H9 (cell line): ENCODE measurements around the gene COMT. TPM values are rescaled to one million over a fixed set of nuclear protein-coding genes. Genes with fewer than 3 reads are reported as not detected.

ENCODE experiments used
- DNase-seq: peaks from one replicate; pipeline ENCODE4 v3.0.0-alpha.2; 2017
- H2AFZ ChIP-seq: one replicate; pipeline ENCODE4 v1.6.1; 2013; ENCODE audit warnings: mild to moderate bottlenecking, low read length, control low read depth, moderate library complexity
- H2AK5ac ChIP-seq: 2 replicates; pipeline ENCODE4 v1.6.1; 2013; ENCODE audit warnings: low read length, control low read depth, mixed read lengths; ENCODE audit not compliant: insufficient read length
- H2BK120ac ChIP-seq: one replicate; pipeline ENCODE4 v1.6.1; 2013; ENCODE audit warnings: low read depth, mild to moderate bottlenecking, low read length, control low read depth, inconsistent platforms; ENCODE audit not compliant: poor library complexity, severe bottlenecking
- H2BK12ac ChIP-seq: 2 replicates; pipeline ENCODE4 v1.6.1; 2013; ENCODE audit warnings: low read length, control low read depth, mixed read lengths, low read depth; ENCODE audit not compliant: insufficient read length
- H2BK15ac ChIP-seq: 2 replicates; pipeline ENCODE4 v1.6.1; 2013; ENCODE audit warnings: low read depth, low read length, control low read depth
- H2BK20ac ChIP-seq: one replicate; pipeline ENCODE4 v1.6.1; 2013; ENCODE audit warnings: low read depth, mild to moderate bottlenecking, low read length, control low read depth, inconsistent platforms; ENCODE audit not compliant: poor library complexity, severe bottlenecking
- H2BK5ac ChIP-seq: 2 replicates; pipeline ENCODE4 v1.6.1; 2013; ENCODE audit warnings: low read length, control low read depth, mixed read lengths; ENCODE audit not compliant: insufficient read length
- H3K14ac ChIP-seq: 2 replicates; pipeline ENCODE4 v1.6.1; 2013; ENCODE audit warnings: low read length, control low read depth; ENCODE audit not compliant: insufficient read depth
- H3K18ac ChIP-seq: 2 replicates; pipeline ENCODE4 v1.6.1; 2013; ENCODE audit warnings: low read depth, mild to moderate bottlenecking, mixed read lengths, low read length, control low read depth; ENCODE audit not compliant: insufficient read length
- H3K23ac ChIP-seq: 2 replicates; pipeline ENCODE4 v1.6.1; 2013; ENCODE audit warnings: low read length, control low read depth, mixed read lengths, low read depth; ENCODE audit not compliant: insufficient read length
- H3K23me2 ChIP-seq: 2 replicates; pipeline ENCODE4 v1.6.1; 2013; ENCODE audit warnings: low read depth, mild to moderate bottlenecking, mixed read lengths, low read length, control low read depth; ENCODE audit not compliant: insufficient read length, poor library complexity, severe bottlenecking
- H3K27ac ChIP-seq: 2 replicates; pipeline ENCODE4 v1.5.1; 2013; ENCODE audit warnings: low read length, control low read depth, mixed read lengths, low read depth; ENCODE audit not compliant: insufficient read length
- H3K27me3 ChIP-seq: 2 replicates; pipeline ENCODE4 v1.6.1; 2013; ENCODE audit warnings: low read length, control low read depth, inconsistent platforms; ENCODE audit not compliant: insufficient read depth
- H3K4ac ChIP-seq: 2 replicates; pipeline ENCODE4 v1.6.1; 2013; ENCODE audit warnings: low read depth, mild to moderate bottlenecking, control low read depth, inconsistent platforms, low read length, moderate library complexity
- H3K4me1 ChIP-seq: 2 replicates; pipeline ENCODE4 v1.6.1; 2013; ENCODE audit warnings: low read length, control low read depth, inconsistent platforms; ENCODE audit not compliant: insufficient read depth
- H3K4me2 ChIP-seq: 2 replicates; pipeline ENCODE4 v1.6.1; 2013; ENCODE audit warnings: low read length, control low read depth, mixed read lengths; ENCODE audit not compliant: insufficient read length, insufficient read depth
- H3K56ac ChIP-seq: 2 replicates; pipeline ENCODE4 v1.6.1; 2013; ENCODE audit warnings: low read depth, mild to moderate bottlenecking, mixed read lengths, low read length, control low read depth; ENCODE audit not compliant: insufficient read length
- H3K79me1 ChIP-seq: 2 replicates; pipeline ENCODE4 v1.6.1; 2013; ENCODE audit warnings: low read depth, mild to moderate bottlenecking, moderate library complexity, low read length, control low read depth, inconsistent platforms; ENCODE audit not compliant: insufficient read depth, poor library complexity, severe bottlenecking
- H3K79me2 ChIP-seq: 2 replicates; pipeline ENCODE4 v1.6.1; 2013; ENCODE audit warnings: low read length, control low read depth, inconsistent platforms; ENCODE audit not compliant: insufficient read depth
- H3K9ac ChIP-seq: 2 replicates; pipeline ENCODE4 v1.6.1; 2013; ENCODE audit warnings: low read length, control low read depth, mixed read lengths; ENCODE audit not compliant: insufficient read length; ENCODE audit errors: extremely low read depth
- H3K9me3 ChIP-seq: one replicate; pipeline ENCODE4 v1.6.1; 2013; ENCODE audit warnings: low read depth, low read length, inconsistent platforms; ENCODE audit not compliant: control insufficient read depth
- H3T11ph ChIP-seq: one replicate; pipeline ENCODE4 v1.6.1; 2013; ENCODE audit warnings: mild to moderate bottlenecking, low read length, control low read depth, inconsistent platforms
- H4K20me1 ChIP-seq: one replicate; pipeline ENCODE4 v1.6.1; 2013; ENCODE audit not compliant: control insufficient read depth, insufficient read length, insufficient read depth
- H4K5ac ChIP-seq: 2 replicates; pipeline ENCODE4 v1.6.1; 2013; ENCODE audit warnings: low read depth, mild to moderate bottlenecking, mixed read lengths, low read length, control low read depth; ENCODE audit not compliant: insufficient read length
- H4K8ac ChIP-seq: replicated peaks from 2 replicates; pipeline ENCODE4 v1.6.1; 2013; ENCODE audit warnings: low read length, control low read depth, mixed read lengths, low read depth; ENCODE audit not compliant: insufficient read length
- H4K91ac ChIP-seq: 2 replicates; pipeline ENCODE4 v1.6.1; 2013; ENCODE audit warnings: low read depth, mild to moderate bottlenecking, moderate library complexity, mixed read lengths, low read length, control low read depth; ENCODE audit not compliant: insufficient read length
- H3K27ac Mint-ChIP-seq, 3 experiments: 2 replicates in 2 of 3; 3 replicates in 1 of 3; pipeline ENCODE4 v1.8.0; 2020 to 2021; ENCODE audit warnings: mixed read lengths in 3 of 3, mild to moderate bottlenecking in 1 of 3, moderate library complexity in 1 of 3
- H3K27me3 Mint-ChIP-seq: 2 replicates; pipeline ENCODE4 v1.8.0; 2021; ENCODE audit warnings: low read depth, mild to moderate bottlenecking, moderate library complexity, mixed read lengths
- H3K36me3 Mint-ChIP-seq, 3 experiments: 2 replicates in 2 of 3; 3 replicates in 1 of 3; pipeline ENCODE4 v1.8.0; 2020 to 2021; ENCODE audit warnings: low read depth in 3 of 3, mixed read lengths in 3 of 3; ENCODE audit not compliant: insufficient read depth in 1 of 3
- H3K4me1 Mint-ChIP-seq, 2 experiments: 2 replicates each; pipeline ENCODE4 v1.8.0; 2020; ENCODE audit warnings: mixed read lengths in 2 of 2
- H3K4me3 Mint-ChIP-seq, 2 experiments: 2 replicates in 1 of 2; 3 replicates in 1 of 2; pipeline ENCODE4 v1.8.0; 2020 to 2021; ENCODE audit warnings: mild to moderate bottlenecking in 2 of 2, mixed read lengths in 2 of 2, moderate library complexity in 1 of 2
- H3K9me3 Mint-ChIP-seq, 2 experiments: 2 replicates in 1 of 2; 3 replicates in 1 of 2; pipeline ENCODE4 v1.8.0; 2020; ENCODE audit warnings: mild to moderate bottlenecking in 2 of 2, mixed read lengths in 2 of 2, moderate library complexity in 1 of 2
- WGBS: extraction: QIAGEN DNeasy Blood & Tissue Kit; methylation state at CpG from one replicate; pipeline ENCODE4 v1.1.7; 2013; ENCODE audit warnings: missing lambda C conversion rate, low lambda C conversion rate, mixed read lengths; ENCODE audit not compliant: insufficient read length; ENCODE audit errors: extremely low coverage; 5-methylcytosine and 5-hydroxymethylcytosine counted together
- total RNA-seq: library from RNA; stranded (reverse); gene quantifications from 2 replicates; pipeline ENCODE4 v1.2.1, GENCODE V29; 2021
- TF ChIP-seq, protein P1 (sequence below): fragments of 200-600 bp; sonication (generic); conservative IDR thresholded peaks from 3 replicates; pipeline ENCODE4 v1.8.0; 2021; ENCODE audit warnings: antibody characterized with exemption, mild to moderate bottlenecking

The COMT gene
- total RNA-seq, 1 experiment from 2014 or later = 42.2 TPM

DNA sequence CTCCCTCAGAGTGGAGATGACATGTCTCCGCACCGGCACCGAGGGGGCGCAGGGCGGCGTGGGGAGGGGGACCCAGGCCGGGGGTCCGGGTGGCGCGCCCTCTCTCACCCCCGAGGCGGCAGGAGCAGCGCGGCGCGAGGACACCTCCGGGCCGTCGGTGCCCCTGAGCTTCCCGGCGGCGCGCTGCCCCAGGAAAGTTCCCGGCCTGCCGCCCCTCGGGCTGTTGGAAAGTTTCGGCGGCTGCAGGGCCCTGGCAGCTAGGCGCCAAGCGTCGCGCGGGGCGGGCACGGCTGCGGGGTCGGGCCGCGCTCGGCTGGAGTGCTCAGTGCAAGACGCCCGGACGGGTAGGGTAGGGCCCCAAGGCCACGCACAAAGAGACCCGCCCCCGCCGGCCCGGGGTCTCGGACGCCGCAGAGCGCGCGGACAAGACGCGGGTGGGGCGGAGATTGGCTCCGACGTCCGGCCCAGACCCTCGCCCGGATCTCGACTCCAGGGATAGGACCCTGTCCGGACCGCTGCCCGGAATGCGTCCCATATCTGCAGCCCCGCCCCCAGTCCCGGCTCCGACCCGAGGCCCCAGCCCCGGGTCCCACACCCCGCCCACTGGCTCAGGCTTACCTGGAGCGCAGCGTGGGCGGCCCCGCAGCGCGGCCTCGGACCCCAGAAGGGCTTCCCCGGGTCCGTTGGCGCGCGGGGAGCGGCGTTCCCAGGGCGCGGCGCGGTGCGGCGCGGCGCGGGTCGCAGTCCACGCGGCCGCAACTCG, 74.6 kb downstream of the COMT start:
- H2BK20ac ChIP-seq = no peak overlapping the region
- H3K4me1 Mint-ChIP-seq = peaks cover 5 to 10% of the 10 kb centered on the region in 2 experiments
- no peak overlapping the region for H2BK5ac ChIP-seq
- H3K27me3 ChIP-seq = peaks cover 31% of the 10 kb centered on the region
- H3K14ac ChIP-seq = no peak overlapping the region
- H4K91ac ChIP-seq = no peak overlapping the region
- no peak overlapping the region for H3K18ac ChIP-seq
- no peak overlapping the region for H4K8ac ChIP-seq
- TF ChIP-seq, protein P1, sequence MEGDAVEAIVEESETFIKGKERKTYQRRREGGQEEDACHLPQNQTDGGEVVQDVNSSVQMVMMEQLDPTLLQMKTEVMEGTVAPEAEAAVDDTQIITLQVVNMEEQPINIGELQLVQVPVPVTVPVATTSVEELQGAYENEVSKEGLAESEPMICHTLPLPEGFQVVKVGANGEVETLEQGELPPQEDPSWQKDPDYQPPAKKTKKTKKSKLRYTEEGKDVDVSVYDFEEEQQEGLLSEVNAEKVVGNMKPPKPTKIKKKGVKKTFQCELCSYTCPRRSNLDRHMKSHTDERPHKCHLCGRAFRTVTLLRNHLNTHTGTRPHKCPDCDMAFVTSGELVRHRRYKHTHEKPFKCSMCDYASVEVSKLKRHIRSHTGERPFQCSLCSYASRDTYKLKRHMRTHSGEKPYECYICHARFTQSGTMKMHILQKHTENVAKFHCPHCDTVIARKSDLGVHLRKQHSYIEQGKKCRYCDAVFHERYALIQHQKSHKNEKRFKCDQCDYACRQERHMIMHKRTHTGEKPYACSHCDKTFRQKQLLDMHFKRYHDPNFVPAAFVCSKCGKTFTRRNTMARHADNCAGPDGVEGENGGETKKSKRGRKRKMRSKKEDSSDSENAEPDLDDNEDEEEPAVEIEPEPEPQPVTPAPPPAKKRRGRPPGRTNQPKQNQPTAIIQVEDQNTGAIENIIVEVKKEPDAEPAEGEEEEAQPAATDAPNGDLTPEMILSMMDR = no peak
- H3K4me3 Mint-ChIP-seq = peak overlapping the region; percentile 48 to 63; a peak in 3 of 5 replicates
- no peak overlapping the region for H3K56ac ChIP-seq
- H3K36me3 Mint-ChIP-seq = peaks cover 0 to 2% (median 0%) of the 10 kb centered on the region in 3 experiments; a peak in 3 of 7 replicates
- no peaks in the 10 kb centered on the region for H4K20me1 ChIP-seq
- peaks cover 13% of the 10 kb centered on the region for H3K23me2 ChIP-seq
- no CpG with 5 or more reads among the region's 101 CpGs for WGBS
- H3T11ph ChIP-seq = no peak overlapping the region
- no peak overlapping the region for H3K27ac ChIP-seq
- DNase-seq = peak; percentile 58
- H3K23ac ChIP-seq = no peak overlapping the region
- no peak overlapping the region for H3K9ac ChIP-seq
- H2BK120ac ChIP-seq = no peak overlapping the region
- H2BK15ac ChIP-seq = no peak overlapping the region
- H3K4ac ChIP-seq = no peak overlapping the region
- no peaks in the 10 kb centered on the region for H3K79me2 ChIP-seq
- H4K5ac ChIP-seq = no peak overlapping the region
- no peak overlapping the region for H2AFZ ChIP-seq
- H2BK12ac ChIP-seq = no peak overlapping the region
- no peaks in the 10 kb centered on the region for H3K9me3 ChIP-seq
- H3K9me3 Mint-ChIP-seq = no peaks in the 10 kb centered on the region
- no peak overlapping the region for H2AK5ac ChIP-seq
- H3K4me1 ChIP-seq = no peaks in the 10 kb centered on the region
- peaks cover 54% of the 10 kb centered on the region for H3K27me3 Mint-ChIP-seq
- H3K27ac Mint-ChIP-seq = no peak overlapping the region
- peak overlapping the region; percentile 17 for H3K4me2 ChIP-seq
- no peaks in the 10 kb centered on the region for H3K79me1 ChIP-seq
